ENCODE data around the gene PAM16.
"Not testable (repeated sequence)": the region's sequence is repeated elsewhere in the genome, so short reads cannot be mapped to it uniquely, and the experiment has no call there.

The PAM16 gene

GRCh38 chr16:4350787-4351659 lies at the start of gene PAM16:
TSS of gene PAM16 (minus strand) at chr16:4351321. CDS start at chr16:4351234, 87 bp downstream.
- peak; percentile 95 to 98 (median 97) for DNase-seq

DNA sequence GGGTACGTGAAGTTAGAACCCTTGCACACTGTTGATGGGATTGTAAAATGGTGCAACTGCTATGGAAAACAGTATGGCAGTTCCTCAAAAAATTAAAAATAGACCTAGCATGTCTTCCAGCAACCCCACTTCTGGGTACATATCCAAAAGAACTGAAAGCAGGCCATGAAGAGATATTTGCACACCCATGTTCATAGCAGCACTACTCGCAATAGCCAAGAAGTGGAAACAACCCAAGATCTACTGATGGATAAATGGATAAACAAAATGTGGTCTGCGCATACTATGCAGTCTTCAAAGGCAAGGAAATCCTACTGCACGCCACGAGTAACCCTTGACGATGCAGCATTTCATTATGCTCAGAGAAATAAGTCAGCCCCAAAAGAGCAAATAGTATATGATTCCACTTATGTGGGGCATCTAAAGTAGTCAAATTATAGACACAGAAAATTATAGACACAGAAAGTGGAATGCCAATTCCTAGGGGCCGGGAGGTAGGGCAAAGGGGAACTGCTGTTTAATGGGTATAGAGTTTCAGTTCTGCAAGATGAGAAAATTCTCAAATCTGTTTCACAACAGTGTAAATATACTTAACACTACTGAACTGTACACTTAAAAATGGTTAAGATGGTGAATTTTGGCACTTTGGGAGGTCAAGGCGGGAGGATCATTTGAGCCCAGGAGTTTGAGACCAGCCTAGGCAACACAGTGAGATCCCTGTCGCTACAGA lies 48.0 kb upstream of the PAM16 start:
- DNase-seq, result no peak

- DNase-seq, result no peak
Observed at GRCh38 chr16:4395055-4395726, 44.1 kb upstream of the PAM16 start.

GRCh38 chr16:4393850-4394249 lies 42.7 kb upstream of the PAM16 start:
- DNase-seq, result not testable (repeated sequence)

- DNase-seq, result no peak
Observed at GRCh38 chr16:4393240-4393600, 42.1 kb upstream of the PAM16 start.

DNA sequence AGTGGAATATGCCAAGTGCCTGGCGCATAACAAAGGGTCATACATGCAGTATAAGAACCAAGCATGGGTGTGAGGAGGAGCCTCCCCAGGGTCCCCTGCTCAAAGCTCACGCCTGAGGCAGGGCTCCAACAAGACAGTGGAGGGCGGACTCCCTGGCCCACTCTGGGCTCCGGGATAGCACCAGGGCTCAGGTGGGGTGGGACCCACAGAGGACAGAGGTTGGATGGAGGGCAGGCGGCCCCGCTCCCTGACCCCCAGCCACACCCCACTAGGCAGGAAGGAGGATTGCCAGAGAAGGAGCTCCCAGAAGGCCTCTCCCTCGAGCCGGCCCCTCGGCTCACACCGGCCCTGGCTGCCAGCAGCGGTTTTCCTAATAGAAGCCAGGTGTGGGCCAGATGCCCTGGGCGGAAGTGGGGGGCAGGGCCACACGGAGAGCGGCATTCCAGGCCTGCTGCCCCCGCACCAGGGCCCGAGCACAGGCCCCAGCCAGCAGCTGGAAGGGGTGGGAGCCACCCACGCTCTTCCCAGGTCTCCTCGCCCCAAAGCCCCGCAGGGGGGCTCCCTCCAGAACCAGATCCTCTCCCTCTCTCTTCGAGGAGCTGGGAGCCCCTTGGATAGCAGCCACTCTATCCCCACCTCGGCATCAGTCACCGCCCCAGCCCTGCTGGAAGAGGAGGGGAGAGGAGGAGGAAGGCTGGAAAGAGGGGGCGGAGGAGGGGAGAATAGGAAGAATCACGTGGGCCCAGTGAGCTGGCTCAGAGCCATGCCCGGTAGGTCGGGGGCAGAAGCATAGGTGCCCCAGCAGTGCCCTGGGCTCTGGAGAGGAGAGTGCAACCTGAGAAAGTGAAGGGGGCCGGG lies 41.5 kb upstream of the PAM16 start:
- DNase-seq, result no peak

DNA sequence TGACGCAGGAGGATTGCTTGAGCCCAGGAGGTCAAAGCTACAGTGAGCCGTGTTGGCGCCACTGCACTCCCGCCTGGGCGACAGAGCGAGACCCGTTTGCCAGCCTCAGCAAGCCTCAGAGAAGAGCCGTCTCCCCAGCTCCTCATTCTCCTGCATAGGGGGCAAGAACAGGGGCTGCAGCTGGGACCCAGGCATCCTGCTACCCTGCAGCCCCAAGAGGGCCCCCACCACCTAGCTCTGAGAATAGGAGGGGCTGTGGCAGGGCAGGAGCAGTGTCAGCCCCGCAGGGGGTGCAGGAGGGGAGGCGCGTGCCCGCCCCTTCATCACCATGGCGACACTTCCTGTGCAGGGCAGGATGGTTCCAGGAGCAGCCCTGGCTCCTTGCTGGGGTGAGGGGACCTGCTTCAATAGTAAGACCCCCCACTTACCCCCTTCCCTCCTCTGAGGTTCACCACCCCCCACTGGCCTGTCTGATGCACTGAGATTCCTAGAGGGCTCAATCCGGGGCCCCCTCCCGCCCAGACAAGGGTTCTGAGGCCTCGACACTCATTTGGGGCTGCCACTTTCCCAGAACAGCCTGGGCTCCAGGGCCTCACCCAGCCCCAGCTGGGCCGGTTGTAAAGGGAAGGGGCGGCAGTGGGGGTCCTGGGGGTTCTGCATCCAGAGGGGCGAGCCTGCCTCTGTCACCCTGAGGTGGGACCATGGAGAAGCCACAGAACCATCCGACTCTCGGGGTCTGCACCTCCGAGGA lies 40.7 kb upstream of the PAM16 start:
- DNase-seq, result no peak

DNA sequence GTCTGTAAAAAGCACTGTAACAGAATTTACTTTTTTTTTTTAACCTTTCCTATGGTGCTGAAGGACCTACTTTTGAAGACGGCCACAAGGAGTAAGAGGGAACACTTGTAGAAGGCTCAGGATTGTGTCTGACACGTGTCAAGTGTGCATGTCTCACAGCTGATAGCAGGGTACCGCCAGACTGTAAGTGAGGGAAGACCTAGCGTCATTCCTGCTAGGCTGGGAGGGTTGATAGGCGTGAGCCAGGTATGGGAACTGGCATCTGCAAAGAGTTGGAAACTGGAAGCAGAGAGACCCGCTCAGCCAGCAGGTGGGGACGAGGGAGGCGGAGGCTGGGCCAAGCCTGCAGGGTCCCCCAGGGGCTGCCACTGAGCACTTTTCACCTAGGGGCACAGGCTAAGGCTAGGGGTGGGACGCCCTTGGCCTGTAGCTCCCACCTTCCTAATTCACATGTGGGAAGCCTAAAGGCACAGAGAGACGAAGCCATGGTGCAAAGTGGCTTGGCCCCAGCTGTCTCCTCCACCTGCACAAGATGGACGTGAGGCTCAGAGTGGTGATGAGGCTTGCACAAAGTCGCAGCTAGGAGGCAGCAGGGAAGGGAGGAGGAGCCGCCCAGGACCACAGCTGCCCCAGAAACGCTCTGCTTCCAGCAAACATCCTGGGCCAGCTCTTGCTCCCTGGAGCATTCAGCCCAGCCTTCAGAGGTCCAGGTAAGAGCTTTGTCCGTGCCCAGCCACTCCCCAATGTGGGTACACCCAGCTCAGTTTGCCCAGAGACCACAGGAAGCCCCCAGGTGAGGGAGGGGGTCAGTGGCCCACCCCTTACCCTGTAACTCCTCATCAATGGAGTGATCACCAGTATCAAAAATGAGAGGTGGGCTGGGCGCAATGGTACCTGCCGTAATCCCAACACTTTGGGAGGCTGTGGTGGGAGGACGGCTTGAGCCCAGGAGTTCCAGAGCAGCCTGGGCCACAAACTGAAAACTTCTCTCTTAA lies 39.4 kb upstream of the PAM16 start:
- DNase-seq, result no peak

DNA sequence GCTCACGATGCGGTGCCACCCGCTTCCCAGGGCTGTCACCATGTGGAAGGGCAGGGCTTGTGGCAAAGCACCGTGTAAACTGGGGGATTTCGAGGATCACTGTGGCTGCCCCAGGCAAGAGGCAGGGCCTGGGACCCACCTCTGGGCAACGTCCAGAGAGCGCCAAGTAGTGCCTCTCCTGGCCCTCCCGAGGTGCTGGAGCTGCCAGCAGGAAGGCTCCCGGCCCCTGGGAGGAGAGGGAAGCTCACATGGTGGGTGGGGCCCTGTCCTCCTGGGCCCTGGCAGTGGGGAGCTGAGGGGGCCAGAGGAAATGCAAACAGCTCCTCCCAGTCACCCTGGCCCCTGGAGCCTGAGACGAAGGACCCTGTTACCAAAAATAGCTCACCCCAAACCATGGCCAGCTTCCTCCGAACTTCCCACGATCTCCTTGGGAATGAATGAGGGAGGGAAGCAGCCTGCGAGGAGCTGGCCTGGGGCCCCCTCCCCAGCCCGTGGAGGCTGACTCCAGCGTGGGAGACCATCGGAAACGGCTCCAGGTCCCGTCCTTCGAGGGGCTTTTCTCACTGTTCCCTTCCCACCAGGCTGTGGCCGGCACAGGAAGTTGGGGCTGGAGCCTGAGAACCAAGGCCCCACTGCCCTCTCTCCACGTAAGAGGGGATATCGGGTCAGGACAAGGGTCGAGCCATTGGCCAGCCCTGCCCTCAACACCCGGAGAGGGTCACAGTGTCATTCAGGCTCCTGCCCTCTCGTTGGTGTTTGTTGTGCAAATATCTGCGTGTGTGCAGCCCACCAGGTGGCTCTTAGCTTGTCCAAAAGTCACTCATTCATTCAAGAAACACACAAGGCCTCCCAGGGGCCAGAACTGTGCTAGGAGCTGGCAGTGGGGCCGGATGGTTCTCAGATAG lies 38.2 kb upstream of the PAM16 start:
- no peak for DNase-seq

GRCh38 chr16:4388271-4389021 lies 37.3 kb upstream of the PAM16 start:
- no peak for DNase-seq

- DNase-seq, result no peak
Observed at GRCh38 chr16:4387781-4388180, 36.7 kb upstream of the PAM16 start.

DNA sequence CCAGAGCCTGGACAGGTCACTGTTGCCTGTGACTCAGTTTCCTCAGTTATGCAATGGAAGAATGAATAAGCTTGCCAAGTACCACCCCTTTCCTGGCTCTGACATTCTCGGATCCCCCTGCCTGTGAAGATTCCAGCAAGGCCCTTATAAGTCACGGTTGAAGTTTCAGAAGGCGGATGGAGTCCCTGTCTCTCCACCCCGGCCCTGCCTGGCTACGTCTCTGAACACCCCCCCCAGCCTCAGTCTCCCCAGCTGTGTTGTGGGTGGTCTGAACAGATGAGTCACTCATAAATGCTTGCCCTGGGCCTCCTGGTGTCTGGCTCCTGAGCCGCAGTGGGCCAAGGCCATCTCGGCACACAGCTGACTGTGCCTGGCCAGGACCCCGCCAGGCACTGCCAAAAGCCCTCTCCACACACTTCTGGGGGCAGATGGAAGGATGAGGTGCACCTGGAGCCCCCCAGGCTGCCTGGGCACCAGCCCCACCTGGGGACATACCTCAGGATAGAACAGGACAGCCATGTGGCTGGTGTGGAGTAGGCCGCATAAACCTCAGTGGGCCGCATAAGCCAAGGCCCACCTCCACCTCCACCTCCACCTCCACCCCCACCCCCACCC lies 35.9 kb upstream of the PAM16 start:
- DNase-seq, result no peak

DNA sequence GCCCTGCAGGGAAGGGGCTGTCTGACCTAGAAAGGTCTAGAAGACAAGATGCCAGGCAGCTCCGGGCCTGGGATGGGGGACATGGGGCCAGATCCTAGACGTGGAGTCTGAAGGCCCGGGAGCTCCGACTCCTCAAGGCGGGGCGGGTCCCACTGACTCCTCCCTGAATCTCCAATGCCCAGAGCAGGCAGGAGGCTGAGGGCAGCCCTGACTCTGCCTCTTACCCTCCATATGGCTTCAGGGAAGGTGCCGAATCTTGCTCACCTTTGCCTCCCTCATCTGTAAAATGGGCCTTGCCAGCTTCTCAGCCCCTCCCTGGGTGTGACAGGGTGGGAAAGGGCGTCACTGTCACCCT lies 35.3 kb upstream of the PAM16 start:
- DNase-seq, result no peak

- no peak for DNase-seq
Observed at GRCh38 chr16:4385789-4386450, 34.8 kb upstream of the PAM16 start.

DNA sequence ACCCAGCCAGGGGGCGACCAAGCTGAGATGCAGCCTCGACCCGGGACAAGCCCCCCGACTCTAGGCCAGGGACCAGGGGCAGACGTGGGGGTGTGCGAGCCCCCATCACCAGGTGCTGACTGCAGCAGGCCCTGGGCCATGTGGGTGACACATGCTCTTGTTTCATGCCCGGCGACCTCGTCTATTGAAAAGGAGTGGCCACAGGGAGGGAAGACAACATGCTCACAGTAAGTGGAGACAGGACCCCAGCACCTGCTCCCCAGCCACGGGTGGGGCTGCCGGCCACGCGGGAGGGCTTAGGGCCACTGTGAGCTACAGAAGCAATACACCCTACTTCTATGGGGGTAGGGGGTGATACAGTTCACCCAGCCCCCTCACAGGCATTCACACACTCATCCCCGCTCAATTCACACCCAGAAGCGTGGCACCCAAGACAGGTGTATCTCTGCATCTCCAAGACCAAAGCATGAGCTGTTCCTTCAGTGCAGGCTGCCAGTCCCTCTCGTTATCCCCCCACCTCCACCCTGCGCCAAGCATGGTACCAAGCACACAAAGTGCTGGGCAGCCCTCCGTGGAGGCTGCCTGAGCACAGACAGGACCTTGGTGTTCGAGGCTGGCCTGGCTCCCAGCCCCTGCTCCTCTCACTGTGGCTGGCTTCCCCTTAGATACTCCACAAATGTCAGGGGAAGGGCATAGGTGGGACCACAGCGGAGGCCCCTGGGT lies 34.1 kb upstream of the PAM16 start:
- DNase-seq, result no peak

DNA sequence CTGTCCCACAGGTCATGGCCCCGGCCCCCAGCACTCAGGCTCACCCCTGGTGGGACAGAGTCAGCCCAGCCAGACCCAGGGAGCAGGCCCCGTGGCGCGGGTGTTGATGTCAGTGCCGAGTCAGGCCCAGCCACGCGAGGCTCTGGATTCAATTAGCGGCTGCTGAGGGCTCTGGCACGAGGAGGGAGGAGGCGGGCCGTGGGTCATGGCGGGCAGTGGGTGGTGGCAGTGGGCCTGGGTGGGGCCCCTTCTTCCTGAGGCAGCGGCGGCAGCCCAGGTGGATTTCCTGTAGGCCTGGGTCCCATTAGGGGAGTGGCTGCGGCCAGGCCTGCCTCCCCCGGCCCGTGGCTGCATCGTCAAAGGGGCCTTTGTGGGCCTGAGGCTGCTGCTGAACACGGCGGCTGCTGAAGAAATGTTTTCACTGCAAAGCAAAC lies 33.4 kb upstream of the PAM16 start:
- no peak for DNase-seq

All from activated naive CD4-positive, alpha-beta T cell (primary cell).